GM18870 (cell line): ENCODE measurements around the gene TTC34.

Experiments
- ATAC-seq: cut with Tn5 transposase; IDR thresholded peaks from one replicate; pipeline ENCODE4 v1.9.1; 2021; ENCODE audit warnings: moderate library complexity; ENCODE audit not compliant: unreplicated experiment

Gene TTC34, protein sequence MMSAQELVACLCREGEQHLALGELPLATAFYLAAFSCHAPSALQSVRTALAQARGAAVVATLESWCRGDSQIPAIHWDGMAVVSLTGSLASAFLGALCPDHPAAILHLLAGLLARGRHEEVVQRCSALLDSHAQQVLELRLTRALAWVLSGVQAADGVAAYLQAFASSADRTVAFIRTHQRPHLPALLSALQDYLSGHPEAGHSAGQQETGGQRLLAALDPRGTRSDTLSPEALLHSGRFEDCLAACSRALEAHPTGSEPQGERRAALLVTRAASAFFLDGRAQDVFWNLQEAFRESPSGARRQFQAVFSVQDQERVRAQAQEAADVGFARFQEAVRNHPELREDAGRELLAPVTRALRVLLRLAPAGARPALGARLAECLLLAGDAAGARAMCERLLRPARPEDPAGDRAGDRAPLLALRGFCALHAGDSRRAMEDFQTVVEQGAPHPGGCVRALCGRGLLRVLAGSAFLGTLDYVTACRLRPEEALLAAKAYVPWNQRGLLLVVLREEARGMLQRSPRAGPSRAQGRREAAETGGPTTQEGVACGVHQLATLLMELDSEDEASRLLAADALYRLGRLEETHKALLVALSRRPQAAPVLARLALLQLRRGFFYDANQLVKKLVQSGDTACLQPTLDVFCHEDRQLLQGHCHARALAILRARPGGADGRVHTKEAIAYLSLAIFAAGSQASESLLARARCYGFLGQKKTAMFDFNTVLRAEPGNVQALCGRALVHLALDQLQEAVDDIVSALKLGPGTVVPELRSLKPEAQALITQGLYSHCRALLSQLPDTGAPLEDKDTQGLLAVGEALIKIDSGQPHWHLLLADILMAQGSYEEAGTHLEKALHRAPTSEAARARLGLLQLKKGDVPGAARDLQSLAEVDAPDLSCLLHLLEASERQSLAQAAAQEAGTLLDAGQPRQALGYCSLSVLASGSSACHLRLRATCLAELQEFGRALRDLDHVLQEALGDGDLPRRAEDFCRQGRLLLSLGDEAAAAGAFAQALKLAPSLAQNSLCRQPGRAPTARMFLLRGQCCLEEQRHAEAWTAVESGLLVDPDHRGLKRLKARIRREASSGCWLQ

GRCh38 chr1:2801535-2802291 is at the start of gene TTC34:
TTC34 (minus strand) TSS chr1:2801693; CDS start chr1:2800827, 866 bp downstream.
- no peak for ATAC-seq

GRCh38 chr1:2850502-2850901 is 49.0 kb upstream of the TTC34 start:
- no peak for ATAC-seq

DNA sequence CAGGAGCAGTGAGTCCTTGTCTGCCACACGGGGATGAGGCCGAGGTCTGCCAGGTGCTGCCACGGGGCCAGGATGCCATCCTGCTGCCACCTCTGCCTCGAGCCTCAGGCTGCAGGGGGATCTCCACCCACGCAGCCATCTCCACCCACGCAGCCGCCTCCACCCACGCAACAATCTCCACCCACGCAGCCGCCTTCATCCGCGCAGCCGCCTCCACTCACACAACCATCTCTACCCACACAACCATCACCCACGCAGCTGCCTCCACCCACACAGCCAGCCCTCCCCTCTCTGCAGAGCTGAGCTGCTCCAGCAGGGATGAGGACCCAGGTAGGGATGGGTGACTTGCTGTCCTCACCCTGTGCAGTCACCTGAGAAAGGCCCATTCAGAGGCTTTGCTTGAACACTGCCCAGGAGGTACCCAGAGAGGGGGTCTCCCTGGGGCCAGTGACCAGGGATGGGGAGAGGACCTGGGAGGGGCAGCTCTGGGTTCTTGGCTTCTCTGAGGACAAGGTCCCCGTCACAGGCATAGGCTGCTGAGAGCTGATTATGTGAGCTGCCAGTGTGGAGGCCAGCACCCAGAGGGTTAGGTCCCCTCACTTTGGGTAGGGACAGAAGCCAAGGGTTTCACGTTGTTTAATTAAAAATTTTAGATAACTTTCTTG is 46.6 kb upstream of the TTC34 start:
- no peak for ATAC-seq

- no peak for ATAC-seq
These were observed 45.8 kb upstream of the TTC34 start for GRCh38 chr1:2847086-2847985.

- ATAC-seq = no peak
These were observed 44.4 kb upstream of the TTC34 start for GRCh38 chr1:2845869-2846268.

DNA sequence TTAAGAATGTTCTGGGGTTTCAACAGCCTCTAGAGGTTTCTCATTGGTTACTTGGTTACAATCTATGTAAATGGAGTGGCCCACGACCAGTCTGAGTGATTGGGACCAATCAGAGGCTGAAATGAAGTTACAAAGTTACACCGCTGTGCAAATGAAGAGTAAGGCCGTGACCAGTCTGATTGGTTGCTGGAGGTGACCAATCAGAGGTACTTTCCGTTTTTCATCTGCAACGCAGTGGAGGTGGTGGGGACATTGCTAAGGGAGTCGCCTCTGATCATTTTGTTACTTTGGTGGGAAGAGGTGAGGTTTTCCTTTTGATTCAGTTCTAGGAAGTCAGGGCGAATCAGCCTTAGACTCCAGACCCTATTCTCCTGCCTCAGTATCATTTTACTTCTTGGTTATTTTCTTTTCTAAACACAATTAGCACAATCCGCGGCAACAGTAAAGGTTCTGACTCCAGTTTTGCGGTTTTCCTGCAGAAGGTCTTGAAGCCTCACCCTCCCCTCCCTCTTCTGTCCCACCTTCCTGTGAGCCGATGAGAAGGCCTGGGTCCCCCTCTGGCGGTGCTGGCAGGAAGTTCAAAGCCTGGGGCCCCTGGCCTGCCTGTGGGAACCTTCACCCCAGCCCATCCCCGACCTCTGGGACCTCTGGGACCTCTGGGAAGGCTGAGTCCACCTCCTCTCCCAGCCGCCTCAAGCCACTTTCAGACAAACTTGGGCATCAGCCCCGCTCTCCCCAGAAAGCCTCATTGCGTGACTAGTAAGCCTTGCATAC is 38.7 kb upstream of the TTC34 start:
- no peak for ATAC-seq

DNA sequence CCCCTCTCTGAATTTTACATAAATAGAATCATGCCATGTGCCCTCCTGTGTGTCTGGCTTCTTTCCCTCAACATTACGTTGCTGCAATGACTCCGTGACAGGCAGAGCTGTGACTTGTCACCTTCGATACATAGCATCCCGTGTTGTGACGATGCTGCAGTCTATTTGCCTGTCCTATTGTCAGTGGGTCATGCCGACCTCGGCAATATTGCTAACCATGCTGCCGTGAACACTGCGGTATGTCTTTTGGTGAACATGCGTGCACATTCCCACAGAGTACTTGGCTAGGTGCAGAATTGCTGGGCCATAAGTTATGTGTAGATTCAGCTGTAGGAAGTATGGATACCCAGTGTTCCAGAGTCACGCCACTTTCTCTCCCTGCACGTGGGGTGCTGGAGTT is 36.3 kb upstream of the TTC34 start:
- ATAC-seq = no peak

GRCh38 chr1:2837316-2837715 is 35.8 kb upstream of the TTC34 start:
- no peak for ATAC-seq

- ATAC-seq = no peak
These were observed 35.0 kb upstream of the TTC34 start for GRCh38 chr1:2836333-2836970.

DNA sequence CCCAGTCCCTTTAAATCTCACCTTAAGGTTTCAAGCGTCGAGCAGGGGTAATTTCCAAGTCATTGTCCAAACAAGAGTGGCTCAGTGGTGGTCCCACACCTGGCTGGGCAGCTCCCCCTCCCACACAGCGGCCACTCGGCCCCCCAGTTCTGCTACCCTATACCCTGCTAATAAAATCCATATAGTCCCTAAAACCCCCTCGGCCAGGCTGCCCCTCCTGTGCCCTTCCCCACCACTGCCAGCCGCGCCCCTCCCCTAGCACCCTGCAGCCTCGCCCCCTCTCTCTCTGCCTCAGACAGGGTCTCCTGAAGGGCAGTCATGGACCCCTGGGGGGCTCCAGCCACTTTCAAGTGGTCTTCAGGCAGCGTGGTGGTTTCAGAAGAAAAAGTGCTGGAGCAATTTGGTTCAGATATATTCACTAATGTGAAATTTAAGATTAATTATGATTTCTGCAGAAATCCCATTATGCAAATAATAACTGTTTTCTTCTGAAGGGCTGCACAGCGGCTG is 34.2 kb upstream of the TTC34 start:
- ATAC-seq = no peak

DNA sequence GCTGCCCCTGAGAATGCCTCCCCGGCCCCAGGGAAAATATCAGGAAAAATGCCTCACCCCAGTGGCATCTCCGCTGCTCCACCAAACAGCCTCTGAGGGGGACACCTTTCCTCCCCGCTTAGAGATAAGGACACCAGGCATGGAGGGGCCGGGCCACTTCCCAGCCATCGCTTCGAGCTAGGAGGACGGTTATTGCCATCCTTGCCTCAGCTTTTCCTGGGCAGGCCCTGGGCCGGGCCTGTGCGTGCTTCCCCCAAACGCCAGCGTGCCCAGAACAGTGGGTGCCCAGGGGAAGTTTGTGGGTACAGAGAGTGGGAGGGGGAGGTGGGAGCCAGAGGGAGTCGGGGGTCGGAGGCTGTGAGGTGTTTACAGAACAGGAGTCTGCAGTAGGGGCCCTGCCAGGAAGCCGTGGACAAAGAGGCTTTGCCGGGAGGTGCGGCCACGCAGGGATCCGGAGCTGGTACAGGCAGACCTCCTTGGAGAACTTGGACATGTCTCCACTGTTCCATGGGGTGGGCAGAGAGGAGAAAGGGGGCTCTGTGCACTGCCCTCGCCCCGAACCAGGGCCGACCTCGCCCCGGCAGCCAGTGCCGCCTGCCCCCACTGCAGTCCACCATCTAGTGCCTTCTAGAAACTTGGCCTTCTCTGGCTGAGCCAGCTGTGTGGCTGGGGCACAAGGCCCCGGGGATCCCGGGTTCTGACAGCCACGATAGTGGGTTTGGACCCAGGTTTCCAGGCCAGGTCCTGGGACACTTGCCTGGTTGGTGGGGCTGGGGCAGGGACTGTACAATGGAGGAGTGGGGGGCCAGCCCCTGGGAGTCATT is 33.5 kb upstream of the TTC34 start:
- no peak for ATAC-seq

- ATAC-seq = no peak
These were observed 32.6 kb upstream of the TTC34 start for GRCh38 chr1:2834146-2834475.

- no peak for ATAC-seq
These were observed 32.1 kb upstream of the TTC34 start for GRCh38 chr1:2833454-2834145.

DNA sequence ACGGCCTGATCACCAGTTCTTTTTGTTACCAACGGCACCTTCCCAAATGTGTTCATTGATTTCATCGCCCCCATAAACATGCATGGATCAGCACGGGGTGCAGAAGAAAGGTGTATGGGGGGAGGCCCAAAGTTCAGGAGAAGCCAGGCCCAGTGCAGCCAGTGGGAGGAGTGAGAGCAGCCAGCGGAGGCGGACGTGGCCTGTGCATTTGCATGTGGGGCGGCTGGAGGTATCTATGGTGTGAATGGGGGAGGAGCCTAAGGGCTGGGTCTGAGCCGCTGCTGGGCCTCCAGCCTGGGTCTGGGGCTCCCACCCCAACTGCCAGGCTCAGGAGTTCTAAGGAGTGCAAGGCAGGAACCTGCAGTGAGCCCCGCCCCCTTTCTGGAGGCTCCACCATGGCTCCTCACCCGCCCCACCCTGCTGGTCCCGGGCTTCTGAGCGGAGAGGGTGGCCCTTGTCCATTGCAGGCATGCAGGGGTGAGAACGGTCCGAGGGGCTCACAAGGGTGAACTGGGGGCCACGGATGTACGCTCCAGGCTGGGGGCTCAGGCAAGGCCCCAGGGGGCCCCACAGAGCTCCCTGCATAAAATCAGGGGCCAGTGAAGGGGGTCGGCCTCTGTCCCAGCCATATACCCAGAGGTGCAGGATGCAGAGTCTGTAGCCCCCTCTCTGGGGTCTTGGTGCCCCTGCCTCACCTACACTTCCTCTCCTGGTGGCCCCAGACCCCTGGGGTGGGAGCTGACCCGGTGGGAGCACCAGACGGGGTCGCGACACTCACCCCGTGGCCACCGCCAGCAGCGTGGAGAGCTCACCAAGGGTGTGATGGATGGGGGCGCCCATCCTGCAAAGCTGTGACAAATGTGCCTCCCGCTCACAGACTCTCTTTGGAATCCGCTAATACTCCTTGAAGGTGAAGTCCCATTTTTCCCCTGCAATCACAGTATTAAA is 31.3 kb upstream of the TTC34 start:
- ATAC-seq = no peak

GRCh38 chr1:2831596-2832212 is 30.2 kb upstream of the TTC34 start:
- no peak for ATAC-seq
